Endothelial cell of umbilical vein (primary cell): ENCODE measurements around the gene PIANP. TPM values are rescaled to one million over a fixed set of nuclear protein-coding genes. Genes with fewer than 3 reads are reported as not detected.

Experiments
- BruUV-seq: library from RNA; stranded (reverse); fragments of 400-500 nt; replicated peaks from 2 replicates; lab custom pipeline; 2021; lab: Mats Ljungman, UMichigan
- CTCF ChIA-PET: fragments of 300-600, 350-600 bp; sonication (Branson Sonifier 250); formaldehyde crosslinking; loops from one replicate; lab custom pipeline; 2021; ENCODE audit warnings: antibody characterized with exemption, inconsistent platforms; lab: Charles Lee
- POLR2A ChIA-PET: fragments of 300-600, 350-600 bp; sonication (Branson Sonifier 250); formaldehyde crosslinking; loops from one replicate; lab custom pipeline; 2021; ENCODE audit warnings: antibody characterized with exemption, inconsistent platforms; lab: Charles Lee
- DNase-seq: peaks from one replicate; pipeline ENCODE4 v3.0.0-alpha.2; 2011; ENCODE audit warnings: low read depth, low spot score
- FAIRE-seq: peaks from 2 replicates; lab custom pipeline; 2011; peaks lifted over from hg19 to GRCh38; lab: Jason Lieb, UNC
- H2AFZ ChIP-seq: 2 replicates; pipeline ENCODE4 v1.6.0; 2012; ENCODE audit warnings: low read depth, low read length, control low read depth, inconsistent platforms
- H3K27ac ChIP-seq: 2 replicates; pipeline ENCODE4 v1.5.1; 2011; ENCODE audit warnings: low read depth, mild to moderate bottlenecking, control low read depth, low read length, moderate library complexity; ENCODE audit not compliant: insufficient read depth
- H3K27me3 ChIP-seq, 2 experiments: 2 replicates each; pipeline versions ENCODE4 v1.6.0 to v1.6.1; 2011; ENCODE audit warnings: low read length in 2 of 2, mixed read lengths in 1 of 2; ENCODE audit not compliant: control insufficient read depth in 2 of 2, insufficient read depth in 2 of 2
- H3K36me3 ChIP-seq, 2 experiments: 2 replicates in 1 of 2; 3 replicates in 1 of 2; pipeline ENCODE4 v1.5.1; 2011; ENCODE audit warnings: low read length in 2 of 2, mild to moderate bottlenecking in 1 of 2, moderate library complexity in 1 of 2; ENCODE audit not compliant: control insufficient read depth in 2 of 2, insufficient read depth in 2 of 2; ENCODE audit errors: extremely low read depth in 1 of 2
- H3K4me1 ChIP-seq: 3 replicates; pipeline ENCODE4 v1.5.1; 2011; ENCODE audit warnings: mild to moderate bottlenecking, low read length; ENCODE audit not compliant: control insufficient read depth, insufficient read depth; ENCODE audit errors: extremely low read depth
- H3K4me2 ChIP-seq: 2 replicates; pipeline ENCODE4 v1.6.1; 2011; ENCODE audit warnings: low read length, control low read depth, mixed read lengths; ENCODE audit not compliant: insufficient read depth
- H3K4me3 ChIP-seq, 3 experiments: fragments of 200-600 bp in 1 of 3; sonication (generic), shearing (Covaris generic) in 1 of 3; replicated peaks in 1 of 3; 2 replicates each; pipeline ENCODE4 v1.5.1; 2011 to 2016; ENCODE audit warnings: control low read depth in 3 of 3, low read length in 3 of 3, mild to moderate bottlenecking in 2 of 3, inconsistent platforms in 1 of 3, low read depth in 1 of 3, moderate library complexity in 1 of 3; ENCODE audit not compliant: insufficient read depth in 1 of 3
- H3K79me2 ChIP-seq: 2 replicates; pipeline ENCODE4 v1.6.0; 2012; ENCODE audit warnings: low read length, inconsistent platforms; ENCODE audit not compliant: control insufficient read depth, insufficient read depth
- H3K9ac ChIP-seq: replicated peaks from 2 replicates; pipeline ENCODE3; 2011; ENCODE audit warnings: low read length, control low read depth; ENCODE audit not compliant: insufficient read depth; ENCODE audit errors: extremely low read depth
- H3K9me1 ChIP-seq: replicated peaks from 3 replicates; pipeline ENCODE4 v1.6.0; 2011; ENCODE audit warnings: mild to moderate bottlenecking, low read length; ENCODE audit not compliant: control insufficient read depth, insufficient read depth; ENCODE audit errors: extremely low read depth
- H3K9me3 ChIP-seq: replicated peaks from 2 replicates; pipeline ENCODE4 v1.5.1; 2012; ENCODE audit warnings: low read length, inconsistent platforms; ENCODE audit not compliant: control insufficient read depth, insufficient read depth
- H4K20me1 ChIP-seq: replicated peaks from 2 replicates; pipeline ENCODE3; 2011; ENCODE audit warnings: mild to moderate bottlenecking, low read length; ENCODE audit not compliant: control insufficient read depth, insufficient read depth; ENCODE audit errors: extremely low read depth
- EZH2 ChIP-seq: IDR thresholded peaks from 2 replicates; pipeline ENCODE4 v1.6.1; 2012; ENCODE audit warnings: borderline replicate concordance, low read depth, mild to moderate bottlenecking, moderate library complexity, low read length, inconsistent platforms; ENCODE audit not compliant: severe bottlenecking
- FOS ChIP-seq: IDR thresholded peaks from 2 replicates; pipeline ENCODE4 v1.6.1; 2011; ENCODE audit warnings: mild to moderate bottlenecking, low read length, moderate library complexity, borderline replicate concordance; ENCODE audit not compliant: insufficient read depth
- GATA2 ChIP-seq: IDR thresholded peaks from 2 replicates; pipeline ENCODE4 v1.7.0; 2011; ENCODE audit warnings: low read depth, mild to moderate bottlenecking, moderate library complexity, mixed read lengths, low read length; ENCODE audit not compliant: insufficient read length, insufficient read depth
- JUN ChIP-seq: IDR thresholded peaks from 2 replicates; pipeline ENCODE4 v1.6.1; 2011; ENCODE audit warnings: borderline replicate concordance, low read depth; ENCODE audit not compliant: insufficient read length, insufficient read depth
- MYC ChIP-seq: IDR thresholded peaks from one replicate; pipeline ENCODE4 v1.6.1; 2011; ENCODE audit warnings: mild to moderate bottlenecking, low read depth, low read length
- POLR2A ChIP-seq: IDR thresholded peaks from 2 replicates; pipeline ENCODE4 v1.6.1; 2012; ENCODE audit warnings: low read depth, mild to moderate bottlenecking, control low read depth, low read length
- POLR2AphosphoS5 ChIP-seq: IDR thresholded peaks from 2 replicates; pipeline ENCODE4 v1.6.1; 2012; ENCODE audit warnings: low read depth, mild to moderate bottlenecking, control low read depth, low read length, moderate library complexity; ENCODE audit not compliant: insufficient read depth
- dilution Hi-C: fragments of 300-500 bp; cut with MboI; formaldehyde crosslinking; loops from one replicate; pipeline ENCODE4 v1.15.0; 2019; ENCODE audit warnings: low sequenced_read_pairs; ENCODE audit not compliant: extremely low pct_ligation_motif_present
- intact Hi-C: fragments of 100-400 bp; cut with micrococcal nuclease; formaldehyde crosslinking; loops from one replicate; pipeline ENCODE4 v1.10.0; 2022
- polyA plus RNA-seq, 4 experiments: library from polyadenylated mRNA; depleted of rRNA in 3 of 4; stranded (reverse) in 3 of 4; unstranded in 1 of 4; fragments of >200 nt; gene quantifications; 2 replicates each; pipeline versions ENCODE4 v1.2.1 to v1.2.3, GENCODE V29; 2011 to 2012; ENCODE audit warnings: missing spikeins in 1 of 4
- total RNA-seq: library from RNA; stranded (reverse); gene quantifications from 2 replicates; pipeline ENCODE4 v1.2.3, GENCODE V29; 2021
- TF ChIP-seq, protein P1 (sequence below), 2 donors: IDR thresholded peaks; 1 replicate in 1 of 2; 2 replicates in 1 of 2; pipeline ENCODE4 v1.5.1; 2011; ENCODE audit warnings: low read length in 2 of 2, mild to moderate bottlenecking in 2 of 2, moderate library complexity in 2 of 2, control low read depth in 1 of 2, inconsistent platforms in 1 of 2, low read depth in 1 of 2; ENCODE audit not compliant: insufficient read depth in 1 of 2; ENCODE audit errors: extremely low read depth in 1 of 2
- TF ChIP-seq, protein P2 (sequence below): IDR thresholded peaks from 2 replicates; pipeline ENCODE4 v1.6.1; 2011; ENCODE audit not compliant: insufficient read depth, insufficient read length

The PIANP gene
- total and polyA plus RNA-seq, 2 donors (not counting 3 experiments of a cell fraction or from before 2014, with no cell fraction given), result 0.10 to 0.55 TPM

DNA sequence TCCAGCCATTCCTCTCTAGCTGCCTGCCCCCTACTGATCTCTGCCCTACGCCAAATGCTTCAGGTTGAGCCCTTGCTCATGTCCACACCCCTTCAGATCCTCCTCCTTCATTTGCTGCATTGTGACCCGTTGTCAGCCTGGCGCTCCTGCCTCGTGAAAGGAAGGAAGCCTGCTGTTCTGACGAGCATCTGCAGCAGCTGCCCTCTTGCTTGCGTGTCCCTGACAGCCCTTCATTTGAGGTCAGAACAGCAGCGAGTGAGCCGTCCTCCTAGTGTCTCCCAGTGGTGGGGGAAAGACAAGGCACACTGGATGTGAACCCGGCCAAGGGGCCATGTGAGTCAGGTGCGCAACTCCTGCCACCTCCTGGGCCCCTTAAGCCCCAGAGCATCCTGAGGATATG lies 3.0 kb upstream of the PIANP start:
- dilution Hi-C loops (no loop called here), intact Hi-C loops (no loop called here)
- H3K9me1 ChIP-seq, result no peaks in the 10 kb centered on the region
- no peak overlapping the region for H3K27ac ChIP-seq
- H3K4me3 ChIP-seq, result no peak overlapping the region
- TF ChIP-seq, protein P1, sequence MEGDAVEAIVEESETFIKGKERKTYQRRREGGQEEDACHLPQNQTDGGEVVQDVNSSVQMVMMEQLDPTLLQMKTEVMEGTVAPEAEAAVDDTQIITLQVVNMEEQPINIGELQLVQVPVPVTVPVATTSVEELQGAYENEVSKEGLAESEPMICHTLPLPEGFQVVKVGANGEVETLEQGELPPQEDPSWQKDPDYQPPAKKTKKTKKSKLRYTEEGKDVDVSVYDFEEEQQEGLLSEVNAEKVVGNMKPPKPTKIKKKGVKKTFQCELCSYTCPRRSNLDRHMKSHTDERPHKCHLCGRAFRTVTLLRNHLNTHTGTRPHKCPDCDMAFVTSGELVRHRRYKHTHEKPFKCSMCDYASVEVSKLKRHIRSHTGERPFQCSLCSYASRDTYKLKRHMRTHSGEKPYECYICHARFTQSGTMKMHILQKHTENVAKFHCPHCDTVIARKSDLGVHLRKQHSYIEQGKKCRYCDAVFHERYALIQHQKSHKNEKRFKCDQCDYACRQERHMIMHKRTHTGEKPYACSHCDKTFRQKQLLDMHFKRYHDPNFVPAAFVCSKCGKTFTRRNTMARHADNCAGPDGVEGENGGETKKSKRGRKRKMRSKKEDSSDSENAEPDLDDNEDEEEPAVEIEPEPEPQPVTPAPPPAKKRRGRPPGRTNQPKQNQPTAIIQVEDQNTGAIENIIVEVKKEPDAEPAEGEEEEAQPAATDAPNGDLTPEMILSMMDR (IDR thresholded peaks at IDR 0.05; ENCODE audit: extremely low read depth in 1 of 2, insufficient read depth in 1 of 2, low read depth in 1 of 2, low read length in 2 of 2), result no peak
- no peak for TF ChIP-seq POLR2AphosphoS5
- TF ChIP-seq GATA2, result no peak
- no peak for TF ChIP-seq MYC
- no peak for TF ChIP-seq FOS
- no peak for TF ChIP-seq POLR2A
- TF ChIP-seq, protein P2, sequence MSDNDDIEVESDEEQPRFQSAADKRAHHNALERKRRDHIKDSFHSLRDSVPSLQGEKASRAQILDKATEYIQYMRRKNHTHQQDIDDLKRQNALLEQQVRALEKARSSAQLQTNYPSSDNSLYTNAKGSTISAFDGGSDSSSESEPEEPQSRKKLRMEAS, result no peak
- TF ChIP-seq JUN, result no peak
- TF ChIP-seq EZH2, result no peak
- H3K4me1 ChIP-seq, result peaks cover 4% of the 10 kb centered on the region
- no peaks in the 10 kb centered on the region for H4K20me1 ChIP-seq
- H3K36me3 ChIP-seq, result no peaks in the 10 kb centered on the region
- DNase-seq (no peak), FAIRE-seq (no peak)
- BruUV-seq, result no TSS peak
- no peak overlapping the region for H2AFZ ChIP-seq
- H3K4me2 ChIP-seq, result no peak overlapping the region
- peaks cover 29 to 39% of the 10 kb centered on the region in 2 experiments for H3K27me3 ChIP-seq
- no peaks in the 10 kb centered on the region for H3K79me2 ChIP-seq
- no peaks in the 10 kb centered on the region for H3K9me3 ChIP-seq
- ChIA-PET CTCF (no interaction called here), POLR2A (interaction anchor here (0.6 kb wide), 1 partner anchor 14 kb away, joined by 4 read pairs; the partner anchor contains the start of gene ZNF384)
- no peak overlapping the region for H3K9ac ChIP-seq
